GM12865 (cell line): Measurements from ENCODE around the gene GCK.

Experiments
- DNase-seq: peaks from one replicate; pipeline ENCODE4 v3.0.0; 2010; ENCODE audit warnings: low read depth
- H3K4me3 ChIP-seq: 2 replicates; pipeline ENCODE4 v1.5.1; 2011; ENCODE audit warnings: mild to moderate bottlenecking, low read depth, low read length, control low read depth
- TF ChIP-seq, protein P1 (sequence below): IDR thresholded peaks from 2 replicates; pipeline ENCODE4 v1.5.1; 2011; ENCODE audit warnings: low read length, control low read depth, low read depth, inconsistent platforms; ENCODE audit not compliant: insufficient read depth; ENCODE audit errors: missing control alignments

GCK gene

DNA sequence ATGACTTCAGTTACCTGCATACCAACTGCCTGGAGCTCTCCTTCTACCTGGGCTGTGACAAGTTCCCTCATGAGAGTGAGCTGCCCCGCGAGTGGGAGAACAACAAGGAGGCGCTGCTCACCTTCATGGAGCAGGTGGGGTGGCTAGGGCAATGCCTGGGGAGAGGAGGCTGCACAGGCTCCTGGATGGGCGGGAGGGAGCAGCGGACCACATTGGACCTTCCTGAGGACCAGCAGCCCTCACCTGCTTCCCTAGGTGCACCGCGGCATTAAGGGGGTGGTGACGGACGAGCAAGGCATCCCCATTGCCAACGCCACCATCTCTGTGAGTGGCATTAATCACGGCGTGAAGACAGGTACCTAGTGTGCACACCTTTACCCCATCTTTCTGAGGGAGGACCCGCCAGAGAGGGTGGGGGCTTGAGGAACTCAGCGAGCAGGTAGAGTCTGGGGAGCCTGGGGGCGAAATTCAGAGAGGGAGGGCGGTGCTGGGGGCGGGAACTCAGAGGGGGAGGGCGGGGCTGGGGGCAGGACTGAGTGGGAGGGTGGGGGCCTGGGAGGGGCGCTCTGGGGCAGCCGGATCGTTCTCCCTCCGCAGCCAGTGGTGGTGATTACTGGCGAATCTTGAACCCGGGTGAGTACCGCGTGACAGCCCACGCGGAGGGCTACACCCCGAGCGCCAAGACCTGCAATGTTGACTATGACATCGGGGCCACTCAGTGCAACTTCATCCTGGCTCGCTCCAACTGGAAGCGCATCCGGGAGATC is 76.1 kb downstream of the GCK start:
- TF ChIP-seq, protein P1, sequence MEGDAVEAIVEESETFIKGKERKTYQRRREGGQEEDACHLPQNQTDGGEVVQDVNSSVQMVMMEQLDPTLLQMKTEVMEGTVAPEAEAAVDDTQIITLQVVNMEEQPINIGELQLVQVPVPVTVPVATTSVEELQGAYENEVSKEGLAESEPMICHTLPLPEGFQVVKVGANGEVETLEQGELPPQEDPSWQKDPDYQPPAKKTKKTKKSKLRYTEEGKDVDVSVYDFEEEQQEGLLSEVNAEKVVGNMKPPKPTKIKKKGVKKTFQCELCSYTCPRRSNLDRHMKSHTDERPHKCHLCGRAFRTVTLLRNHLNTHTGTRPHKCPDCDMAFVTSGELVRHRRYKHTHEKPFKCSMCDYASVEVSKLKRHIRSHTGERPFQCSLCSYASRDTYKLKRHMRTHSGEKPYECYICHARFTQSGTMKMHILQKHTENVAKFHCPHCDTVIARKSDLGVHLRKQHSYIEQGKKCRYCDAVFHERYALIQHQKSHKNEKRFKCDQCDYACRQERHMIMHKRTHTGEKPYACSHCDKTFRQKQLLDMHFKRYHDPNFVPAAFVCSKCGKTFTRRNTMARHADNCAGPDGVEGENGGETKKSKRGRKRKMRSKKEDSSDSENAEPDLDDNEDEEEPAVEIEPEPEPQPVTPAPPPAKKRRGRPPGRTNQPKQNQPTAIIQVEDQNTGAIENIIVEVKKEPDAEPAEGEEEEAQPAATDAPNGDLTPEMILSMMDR: no peak
- DNase-seq: no peak
- H3K4me3 ChIP-seq: no peak overlapping the region

DNA sequence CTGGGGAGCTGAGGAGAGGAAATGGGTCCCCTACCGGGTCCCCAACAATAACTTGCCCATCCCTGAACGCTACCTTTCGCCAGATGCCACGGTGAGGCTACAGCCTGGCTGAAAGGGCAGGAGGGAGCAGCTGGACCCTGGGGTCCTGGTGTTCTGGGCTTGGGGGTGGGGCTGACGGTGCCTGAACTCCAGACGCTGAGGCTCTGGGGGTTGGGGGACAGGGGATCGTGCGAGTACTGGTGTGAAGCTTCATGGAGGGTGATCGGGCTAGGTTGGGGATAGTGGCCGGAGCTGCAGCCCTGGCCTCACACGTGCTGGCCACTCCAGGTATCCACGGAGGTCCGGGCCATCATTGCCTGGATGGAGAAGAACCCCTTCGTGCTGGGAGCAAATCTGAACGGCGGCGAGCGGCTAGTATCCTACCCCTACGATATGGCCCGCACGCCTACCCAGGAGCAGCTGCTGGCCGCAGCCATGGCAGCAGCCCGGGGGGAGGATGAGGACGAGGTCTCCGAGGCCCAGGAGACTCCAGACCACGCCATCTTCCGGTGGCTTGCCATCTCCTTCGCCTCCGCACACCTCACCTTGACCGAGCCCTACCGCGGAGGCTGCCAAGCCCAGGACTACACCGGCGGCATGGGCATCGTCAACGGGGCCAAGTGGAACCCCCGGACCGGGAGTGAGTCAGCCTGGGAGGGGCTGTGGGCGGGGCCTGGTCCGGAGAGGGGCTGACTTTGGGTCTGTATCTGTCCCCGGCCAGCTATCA is 76.8 kb downstream of the GCK start:
- TF ChIP-seq, protein P1: no peak
- DNase-seq: no peak
- no peak overlapping the region for H3K4me3 ChIP-seq

DNA sequence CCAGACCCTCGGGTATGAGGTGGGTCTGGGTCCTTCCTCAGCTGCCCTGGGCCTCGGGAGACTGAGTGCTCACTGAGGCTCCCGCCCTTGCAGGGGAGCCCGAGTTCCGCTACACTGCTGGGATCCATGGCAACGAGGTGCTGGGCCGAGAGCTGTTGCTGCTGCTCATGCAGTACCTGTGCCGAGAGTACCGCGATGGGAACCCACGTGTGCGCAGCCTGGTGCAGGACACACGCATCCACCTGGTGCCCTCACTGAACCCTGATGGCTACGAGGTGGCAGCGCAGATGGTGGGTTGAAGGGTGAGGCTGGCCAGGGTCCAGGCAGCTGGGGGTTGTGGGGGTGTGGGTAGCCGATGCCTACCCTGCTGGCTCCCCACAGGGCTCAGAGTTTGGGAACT is 77.5 kb downstream of the GCK start:
- no peak overlapping the region for H3K4me3 ChIP-seq
- DNase-seq: no peak
- TF ChIP-seq, protein P1: no peak

DNA sequence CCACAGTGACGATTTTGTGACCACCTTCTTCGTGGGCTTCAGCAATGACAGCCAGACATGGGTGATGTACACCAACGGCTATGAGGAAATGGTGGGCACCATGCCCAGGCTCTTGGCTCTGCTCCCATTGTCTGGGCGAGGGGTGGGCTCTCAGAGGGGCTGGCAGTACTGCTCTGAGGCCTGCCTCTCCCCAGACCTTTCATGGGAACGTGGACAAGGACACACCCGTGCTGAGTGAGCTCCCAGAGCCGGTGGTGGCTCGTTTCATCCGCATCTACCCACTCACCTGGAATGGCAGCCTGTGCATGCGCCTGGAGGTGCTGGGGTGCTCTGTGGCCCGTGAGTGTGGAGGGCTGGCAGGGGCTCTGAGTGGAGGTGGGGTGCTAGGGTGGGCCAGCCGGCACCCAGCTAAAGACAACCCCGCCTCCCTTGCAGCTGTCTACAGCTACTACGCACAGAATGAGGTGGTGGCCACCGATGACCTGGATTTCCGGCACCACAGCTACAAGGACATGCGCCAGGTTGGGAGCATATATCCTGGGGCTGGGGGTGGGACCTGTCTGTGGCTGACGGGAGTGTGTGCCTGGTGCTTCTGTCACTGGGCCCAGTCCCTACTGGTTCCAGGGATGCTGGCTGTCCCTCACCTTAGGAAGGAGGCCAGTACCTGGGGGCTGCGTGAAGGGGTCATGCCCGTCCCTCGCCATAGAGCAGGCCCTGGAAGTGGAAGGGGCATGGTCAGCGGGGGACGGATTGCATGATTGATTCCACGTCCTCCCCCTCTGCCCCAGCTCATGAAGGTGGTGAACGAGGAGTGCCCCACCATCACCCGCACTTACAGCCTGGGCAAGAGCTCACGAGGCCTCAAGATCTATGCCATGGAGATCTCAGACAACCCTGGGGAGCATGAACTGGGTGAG is 78.3 kb downstream of the GCK start:
- no peak for DNase-seq
- TF ChIP-seq, protein P1: no peak

DNA sequence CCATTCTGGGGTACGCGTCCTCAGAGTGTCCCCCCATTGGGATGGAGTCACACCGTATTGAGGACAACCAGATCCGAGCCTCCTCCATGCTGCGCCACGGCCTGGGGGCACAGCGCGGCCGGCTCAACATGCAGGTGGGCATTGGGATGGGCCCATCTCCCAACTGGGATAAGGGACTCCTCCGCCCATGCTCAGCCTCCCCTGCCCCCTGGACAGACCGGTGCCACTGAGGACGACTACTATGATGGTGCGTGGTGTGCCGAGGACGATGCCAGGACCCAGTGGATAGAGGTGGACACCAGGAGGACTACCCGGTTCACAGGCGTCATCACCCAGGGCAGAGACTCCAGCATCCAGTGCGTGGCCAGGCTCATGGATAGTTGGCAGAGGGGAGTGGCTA is 79.2 kb downstream of the GCK start:
- DNase-seq: no peak

More for the DNA sequence above, 78.3 kb downstream of the GCK start:
- no peak overlapping the region for H3K4me3 ChIP-seq

More for the DNA sequence above, 79.2 kb downstream of the GCK start:
- TF ChIP-seq, protein P1: no peak
- H3K4me3 ChIP-seq: no peak overlapping the region
